GM23248 (cell line): Measurements from ENCODE around the gene CYP27C1. TPM values are rescaled to one million over a fixed set of nuclear protein-coding genes. Genes with fewer than 3 reads are reported as not detected.

Experiments used
- DNase-seq: peaks from one replicate; pipeline ENCODE4 v3.0.0-alpha.2; 2015
- H2AFZ ChIP-seq: fragments of 200-600 bp; sonication (generic); 2 replicates; pipeline ENCODE4 v1.6.1; 2016; ENCODE audit warnings: antibody characterized with exemption
- H3F3A ChIP-seq: fragments of 200-600 bp; sonication (generic); 2 replicates; pipeline ENCODE4 v1.6.1; 2016; ENCODE audit warnings: mild to moderate bottlenecking, antibody characterized with exemption, mixed run types; ENCODE audit not compliant: insufficient read depth
- H3K27ac ChIP-seq: fragments of 200-600 bp; sonication (generic); 2 replicates; pipeline ENCODE4 v1.5.1; 2016; ENCODE audit warnings: mild to moderate bottlenecking
- H3K27me3 ChIP-seq: fragments of 200-600 bp; sonication (generic); replicated peaks from 2 replicates; pipeline ENCODE4 v1.6.1; 2016; ENCODE audit warnings: mild to moderate bottlenecking; ENCODE audit not compliant: insufficient read depth
- H3K36me3 ChIP-seq: fragments of 200-600 bp; sonication (generic); 2 replicates; pipeline ENCODE4 v1.6.1; 2016; ENCODE audit warnings: low read depth, mild to moderate bottlenecking
- H3K4me1 ChIP-seq: fragments of 200-600 bp; sonication (generic); 2 replicates; pipeline ENCODE4 v1.6.1; 2016; ENCODE audit warnings: mild to moderate bottlenecking; ENCODE audit not compliant: insufficient read depth
- H3K4me2 ChIP-seq: fragments of 200-600 bp; sonication (generic); one replicate; pipeline ENCODE4 v1.6.1; 2016; ENCODE audit warnings: mild to moderate bottlenecking; ENCODE audit not compliant: unreplicated experiment
- H3K4me3 ChIP-seq: fragments of 200-600 bp; sonication (generic); 2 replicates; pipeline ENCODE4 v1.5.1; 2016; ENCODE audit warnings: mild to moderate bottlenecking
- H3K79me2 ChIP-seq: fragments of 200-600 bp; sonication (generic); 2 replicates; pipeline ENCODE4 v1.6.1; 2016; ENCODE audit warnings: mild to moderate bottlenecking; ENCODE audit not compliant: insufficient read depth
- H3K9ac ChIP-seq: fragments of 200-600 bp; sonication (generic); 2 replicates; pipeline ENCODE4 v1.6.1; 2016; ENCODE audit warnings: mild to moderate bottlenecking
- H3K9me2 ChIP-seq: fragments of 200-600 bp; sonication (generic); 2 replicates; pipeline ENCODE4 v1.6.1; 2016; ENCODE audit warnings: mixed run types, mild to moderate bottlenecking, moderate library complexity; ENCODE audit not compliant: insufficient read depth
- H3K9me3 ChIP-seq: fragments of 200-600 bp; sonication (generic); one replicate; pipeline ENCODE4 v1.6.1; 2017; ENCODE audit warnings: low read depth
- H4K20me1 ChIP-seq: fragments of 200-600 bp; sonication (generic); 2 replicates; pipeline ENCODE4 v1.6.0; 2016; ENCODE audit not compliant: insufficient read depth
- EZH2 ChIP-seq: fragments of 200-600 bp; sonication (generic); IDR thresholded peaks from 2 replicates; pipeline ENCODE4 v1.6.1; 2018; ENCODE audit warnings: antibody characterized with exemption, mild to moderate bottlenecking; ENCODE audit not compliant: insufficient read depth, poor library complexity, severe bottlenecking
- EZH2phosphoT487 ChIP-seq: fragments of 200-600 bp; sonication (generic); IDR thresholded peaks from 2 replicates; pipeline ENCODE4 v1.6.1; 2018; ENCODE audit warnings: antibody characterized with exemption, moderate library complexity, mild to moderate bottlenecking, low read depth; ENCODE audit not compliant: insufficient read depth
- WGBS, 2 experiments: methylation state at CpG; one replicate each; pipeline ENCODE4 v1.1.6; 2015 to 2017; ENCODE audit warnings: low lambda C conversion rate in 2 of 2, low coverage in 1 of 2; ENCODE audit errors: missing lambda C conversion rate in 2 of 2; 5-methylcytosine and 5-hydroxymethylcytosine counted together
- in situ Hi-C: fragments of 300-500 bp; cut with MboI; formaldehyde crosslinking; loops from 2 replicates; pipeline ENCODE4 v1.15.0; 2020
- polyA plus RNA-seq: library from polyadenylated mRNA; unstranded; fragments of >200 nt; fragmentation: Nextera tagmentation; extraction: Ambion mirVana; gene quantifications from 2 replicates; pipeline ENCODE4 v1.2.1, GENCODE V29; 2016
- total RNA-seq: library from RNA; depleted of rRNA; stranded (reverse); fragments of >200 nt; shearing (Covaris generic); gene quantifications from 2 replicates; pipeline ENCODE4 v1.2.3, GENCODE V29; 2014

The CYP27C1 gene
- total and polyA plus RNA-seq, 2 experiments from 2014 or later, result 0.65 to 0.73 TPM

GRCh38 chr2:127142663-127143630 is 77.2 kb downstream of the CYP27C1 start:
- WGBS, 2 experiments, result 94 to 100% methylated on average over 4 of the region's 4 CpGs
- Histone ChIP-seq H3K4me1 (peaks cover 47% of the 10 kb centered on the region), H3K4me3 (no peak overlapping the region), H3K27ac (peak overlapping the region; percentile 78), H3K36me3 (no peaks in the 10 kb centered on the region), H3K4me2 (peak overlapping the region; percentile 73), H3K9me2 (no peaks in the 10 kb centered on the region), H3F3A (peaks cover 38% of the 10 kb centered on the region), H3K9me3 (no peaks in the 10 kb centered on the region), H4K20me1 (no peaks in the 10 kb centered on the region), H3K27me3 (no peaks in the 10 kb centered on the region), H3K79me2 (no peaks in the 10 kb centered on the region), H3K9ac (peak overlapping the region; percentile 72), H2AFZ (peak overlapping the region; percentile 93)
- in situ Hi-C loops, result no loop called here
- TF ChIP-seq EZH2phosphoT487 (no peak), EZH2 (no peak)
- peak; percentile 35 for DNase-seq

- Histone ChIP-seq H3K9me3 (no peaks in the 10 kb centered on the region), H3K4me2 (no peak overlapping the region), H3K79me2 (no peaks in the 10 kb centered on the region), H3F3A (peaks cover 30% of the 10 kb centered on the region), H3K27me3 (no peaks in the 10 kb centered on the region), H4K20me1 (no peaks in the 10 kb centered on the region), H3K4me1 (peaks cover 29% of the 10 kb centered on the region), H3K27ac (no peak overlapping the region), H3K36me3 (no peaks in the 10 kb centered on the region), H3K9me2 (no peaks in the 10 kb centered on the region), H3K4me3 (no peak overlapping the region), H3K9ac (no peak overlapping the region), H2AFZ (no peak overlapping the region)
- no peak for DNase-seq
- no peak for TF ChIP-seq EZH2phosphoT487
- no peak for TF ChIP-seq EZH2
- WGBS, 2 experiments, result 80 to 82% methylated on average over 13 of the region's 13 CpGs
- in situ Hi-C loops, result no loop called here
Observed at GRCh38 chr2:127140538-127140937, 79.6 kb downstream of the CYP27C1 start.

DNA sequence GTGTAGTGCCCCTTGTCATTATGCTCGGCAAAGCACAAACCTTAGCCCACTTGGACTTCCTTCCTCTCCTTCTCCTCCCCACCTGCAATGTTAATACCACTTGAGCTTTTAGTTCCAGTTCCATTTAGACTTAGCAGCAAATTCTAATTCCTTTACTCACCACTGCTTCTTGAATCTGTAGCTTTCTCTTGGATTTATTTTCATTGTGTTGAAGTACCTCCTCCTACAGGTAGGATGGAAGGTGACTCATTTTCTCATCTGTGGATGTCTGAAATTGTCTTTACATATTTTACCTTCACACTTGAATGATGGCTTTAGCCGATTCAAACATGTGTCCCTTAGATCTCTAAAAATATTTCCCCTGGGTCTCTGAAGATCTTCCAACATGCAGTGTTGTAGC is 80.3 kb downstream of the CYP27C1 start:
- Histone ChIP-seq H2AFZ (no peak overlapping the region), H3K79me2 (no peaks in the 10 kb centered on the region), H3K9ac (no peak overlapping the region), H3K36me3 (no peaks in the 10 kb centered on the region), H3K9me3 (no peaks in the 10 kb centered on the region), H3K4me1 (peaks cover 22% of the 10 kb centered on the region), H3K9me2 (no peaks in the 10 kb centered on the region), H4K20me1 (no peaks in the 10 kb centered on the region), H3K4me2 (no peak overlapping the region), H3K27me3 (no peaks in the 10 kb centered on the region), H3F3A (peaks cover 23% of the 10 kb centered on the region), H3K4me3 (no peak overlapping the region), H3K27ac (no peak overlapping the region)
- TF ChIP-seq EZH2 (no peak), EZH2phosphoT487 (no peak)
- no peak for DNase-seq
- WGBS, 2 experiments, result 88 to 95% methylated on average over 2 of the region's 2 CpGs
- in situ Hi-C loops, result no loop called here

- Histone ChIP-seq H3K79me2 (no peaks in the 10 kb centered on the region), H3K9ac (no peak overlapping the region), H3K36me3 (no peaks in the 10 kb centered on the region), H3K9me3 (no peaks in the 10 kb centered on the region), H3K4me1 (peaks cover 7% of the 10 kb centered on the region), H2AFZ (no peak overlapping the region), H3K4me2 (no peak overlapping the region), H3K4me3 (no peak overlapping the region), H3K27me3 (no peaks in the 10 kb centered on the region), H4K20me1 (no peaks in the 10 kb centered on the region), H3F3A (peaks cover 8% of the 10 kb centered on the region), H3K27ac (no peak overlapping the region), H3K9me2 (no peaks in the 10 kb centered on the region)
- WGBS, 2 experiments, result 81% methylated on average over 12 of the region's 12 CpGs
- in situ Hi-C loops, result no loop called here
- DNase-seq, result no peak
- TF ChIP-seq EZH2 (no peak), EZH2phosphoT487 (no peak)
Observed at GRCh38 chr2:127138281-127138680, 81.8 kb downstream of the CYP27C1 start.
